Memory B cell (primary cell): ENCODE data around the gene DMXL2.
"Not testable (repeated sequence)": the region's sequence is repeated elsewhere in the genome, so short reads cannot be mapped to it uniquely, and the experiment has no call there.

ENCODE experiments used
- ATAC-seq: fragments of 150-1000 bp; cut with Tn5 transposase; 2 replicates; pipeline ENCODE4 v1.10.0; 2021; ENCODE audit warnings: low read depth, mild to moderate bottlenecking, moderate library complexity
- DNase-seq, 2 donors: peaks; one replicate each; pipeline ENCODE4 v3.0.0; 2022; ENCODE audit warnings: low spot score in 2 of 2
- H3K27ac Mint-ChIP-seq: one replicate; pipeline ENCODE4 v1.8.0; 2022; ENCODE audit warnings: mild to moderate bottlenecking, moderate library complexity, mixed read lengths
- H3K27me3 Mint-ChIP-seq: one replicate; pipeline ENCODE4 v1.8.0; 2022; ENCODE audit warnings: mixed read lengths
- H3K36me3 Mint-ChIP-seq: one replicate; pipeline ENCODE4 v1.8.0; 2022; ENCODE audit warnings: mild to moderate bottlenecking, mixed read lengths
- H3K4me1 Mint-ChIP-seq: one replicate; pipeline ENCODE4 v1.8.0; 2022; ENCODE audit warnings: mixed read lengths
- H3K4me3 Mint-ChIP-seq: one replicate; pipeline ENCODE4 v1.8.0; 2022; ENCODE audit warnings: mild to moderate bottlenecking, moderate library complexity, mixed read lengths
- H3K9me3 Mint-ChIP-seq: one replicate; pipeline ENCODE4 v1.8.0; 2022; ENCODE audit warnings: mixed read lengths

Gene DMXL2

GRCh38 chr15:51576911-51577500, 45.6 kb downstream of the DMXL2 start:
- no peak overlapping the region for H3K4me3 Mint-ChIP-seq
- DNase-seq (no peak), ATAC-seq (no peak)
- H3K9me3 Mint-ChIP-seq, result peaks cover 3% of the 10 kb centered on the region
- H3K27ac Mint-ChIP-seq, result no peak overlapping the region
- no peaks in the 10 kb centered on the region for H3K36me3 Mint-ChIP-seq
- H3K27me3 Mint-ChIP-seq, result no peaks in the 10 kb centered on the region
- H3K4me1 Mint-ChIP-seq, result no peaks in the 10 kb centered on the region

DNA sequence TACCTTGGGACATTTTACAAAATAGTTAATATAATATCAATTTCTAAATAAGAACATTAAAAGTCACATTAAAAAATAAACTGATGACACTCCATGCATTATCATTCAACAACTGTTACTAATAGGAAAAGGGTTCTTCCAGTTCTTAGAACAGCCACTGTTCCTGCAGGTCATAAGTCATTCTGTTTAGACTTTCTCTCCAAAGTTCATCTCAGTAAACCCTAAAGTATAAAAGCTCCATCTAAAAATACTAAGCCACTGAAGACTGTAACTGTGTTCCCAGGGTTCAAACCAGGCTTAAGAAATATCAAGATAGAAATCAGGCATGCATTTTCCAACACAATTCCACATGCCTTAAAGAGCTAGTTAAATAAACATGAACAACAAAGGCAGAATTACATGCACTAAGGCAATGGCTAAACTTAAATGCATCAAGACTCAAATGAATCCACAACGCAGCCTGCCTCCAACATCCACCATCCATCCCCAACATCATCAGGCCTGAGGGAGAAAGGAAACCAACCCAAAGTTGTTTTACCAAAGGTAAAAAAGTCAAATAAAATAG, 46.2 kb downstream of the DMXL2 start:
- peaks cover 1% of the 10 kb centered on the region for H3K36me3 Mint-ChIP-seq
- no peaks in the 10 kb centered on the region for H3K27me3 Mint-ChIP-seq
- H3K27ac Mint-ChIP-seq, result no peak overlapping the region
- H3K4me3 Mint-ChIP-seq, result no peak overlapping the region
- DNase-seq (no peak), ATAC-seq (no peak)
- H3K4me1 Mint-ChIP-seq, result no peaks in the 10 kb centered on the region
- H3K9me3 Mint-ChIP-seq, result peaks cover 3% of the 10 kb centered on the region

GRCh38 chr15:51575775-51576174, 46.8 kb downstream of the DMXL2 start:
- DNase-seq (no peak), ATAC-seq (no peak)
- Mint-ChIP-seq H3K4me3 (no peak overlapping the region), H3K9me3 (peaks cover 1% of the 10 kb centered on the region), H3K36me3 (peaks cover 1% of the 10 kb centered on the region), H3K4me1 (no peaks in the 10 kb centered on the region), H3K27ac (no peak overlapping the region), H3K27me3 (no peaks in the 10 kb centered on the region)

GRCh38 chr15:51573352-51573751, 49.2 kb downstream of the DMXL2 start:
- H3K27me3 Mint-ChIP-seq, H3K4me3 Mint-ChIP-seq, H3K4me1 Mint-ChIP-seq, H3K36me3 Mint-ChIP-seq, H3K9me3 Mint-ChIP-seq, DNase-seq, ATAC-seq, H3K27ac Mint-ChIP-seq: not testable (repeated sequence)

- DNase-seq, result not testable (repeated sequence)
Observed at GRCh38 chr15:51568939-51569784, 53.4 kb downstream of the DMXL2 start.

GRCh38 chr15:51561271-51561670, 61.3 kb downstream of the DMXL2 start:
- no peaks in the 10 kb centered on the region for H3K9me3 Mint-ChIP-seq
- no peaks in the 10 kb centered on the region for H3K27me3 Mint-ChIP-seq
- no peaks in the 10 kb centered on the region for H3K36me3 Mint-ChIP-seq
- DNase-seq (no peak), ATAC-seq (no peak)
- H3K27ac Mint-ChIP-seq, result no peak overlapping the region
- no peak overlapping the region for H3K4me3 Mint-ChIP-seq
- H3K4me1 Mint-ChIP-seq, result no peaks in the 10 kb centered on the region

More at GRCh38 chr15:51568939-51569784, 53.4 kb downstream of the DMXL2 start:
- H3K9me3 Mint-ChIP-seq, H3K36me3 Mint-ChIP-seq, H3K27ac Mint-ChIP-seq, H3K4me3 Mint-ChIP-seq, H3K27me3 Mint-ChIP-seq, H3K4me1 Mint-ChIP-seq, ATAC-seq: not testable (repeated sequence)

GRCh38 chr15:51558876-51559275, 63.7 kb downstream of the DMXL2 start:
- Mint-ChIP-seq H3K36me3 (no peaks in the 10 kb centered on the region), H3K4me1 (no peaks in the 10 kb centered on the region), H3K4me3 (no peak overlapping the region), H3K27ac (no peak overlapping the region), H3K27me3 (no peaks in the 10 kb centered on the region), H3K9me3 (no peaks in the 10 kb centered on the region)
- DNase-seq (no peak), ATAC-seq (no peak)

DNA sequence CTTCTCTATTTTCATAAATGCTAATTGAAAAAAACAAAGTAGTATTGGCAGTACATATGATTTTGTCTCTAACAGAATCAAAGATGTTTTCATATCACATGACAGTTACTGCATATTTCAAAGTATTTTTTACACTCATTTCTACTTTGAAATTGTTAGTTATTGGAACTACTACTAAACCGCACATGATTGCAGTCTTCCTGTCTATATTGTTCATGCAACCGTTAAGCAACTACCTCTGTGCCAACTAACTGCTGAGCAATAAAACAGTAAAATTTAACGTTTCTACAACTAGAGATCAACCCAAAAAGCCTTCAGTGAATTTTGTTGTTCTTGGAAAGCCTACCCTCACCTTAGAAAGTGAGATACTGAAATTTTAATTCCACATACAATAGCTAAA, 64.2 kb downstream of the DMXL2 start:
- no peaks in the 10 kb centered on the region for H3K27me3 Mint-ChIP-seq
- no peak overlapping the region for H3K4me3 Mint-ChIP-seq
- H3K27ac Mint-ChIP-seq, result no peak overlapping the region
- no peaks in the 10 kb centered on the region for H3K9me3 Mint-ChIP-seq
- H3K36me3 Mint-ChIP-seq, result no peaks in the 10 kb centered on the region
- ATAC-seq (no peak), DNase-seq (no peak)
- no peaks in the 10 kb centered on the region for H3K4me1 Mint-ChIP-seq

- Mint-ChIP-seq H3K4me1 (no peaks in the 10 kb centered on the region), H3K4me3 (no peak overlapping the region), H3K27ac (no peak overlapping the region), H3K36me3 (no peaks in the 10 kb centered on the region), H3K27me3 (peaks cover 3% of the 10 kb centered on the region), H3K9me3 (no peaks in the 10 kb centered on the region)
- ATAC-seq (no peak), DNase-seq (no peak)
Observed at GRCh38 chr15:51550841-51551240, 71.7 kb downstream of the DMXL2 start.

DNA sequence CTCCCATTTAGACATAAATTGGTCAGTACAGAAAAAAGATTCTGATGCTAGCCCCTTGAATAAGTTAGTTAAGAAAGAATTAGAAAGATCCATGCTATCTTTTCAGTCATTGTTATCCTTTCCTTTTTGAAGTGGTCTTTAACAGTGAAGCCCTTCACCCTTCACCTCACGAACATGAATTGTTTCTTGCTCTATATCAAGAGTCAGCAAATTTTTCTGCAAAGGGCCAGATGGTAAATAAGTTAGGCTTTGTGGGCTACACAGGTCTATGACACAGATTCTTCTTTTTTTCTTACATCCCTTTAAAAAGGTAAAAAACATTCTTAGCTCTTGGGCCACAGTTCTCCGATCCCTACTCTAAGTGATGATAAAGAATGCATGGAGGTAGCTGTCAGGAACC, 74.9 kb downstream of the DMXL2 start:
- Mint-ChIP-seq H3K27ac (no peak overlapping the region), H3K4me1 (no peaks in the 10 kb centered on the region), H3K36me3 (no peaks in the 10 kb centered on the region), H3K27me3 (peaks cover 3% of the 10 kb centered on the region), H3K9me3 (no peaks in the 10 kb centered on the region), H3K4me3 (no peak overlapping the region)
- no peak for ATAC-seq
- DNase-seq, result no peak

- no peaks in the 10 kb centered on the region for H3K36me3 Mint-ChIP-seq
- no peak for ATAC-seq
- H3K27me3 Mint-ChIP-seq, result no peaks in the 10 kb centered on the region
- no peak for DNase-seq
- H3K9me3 Mint-ChIP-seq, result no peaks in the 10 kb centered on the region
- H3K4me1 Mint-ChIP-seq, result no peaks in the 10 kb centered on the region
- no peak overlapping the region for H3K27ac Mint-ChIP-seq
- H3K4me3 Mint-ChIP-seq, result no peak overlapping the region
Observed at GRCh38 chr15:51536965-51537574, 85.5 kb downstream of the DMXL2 start.

DNA sequence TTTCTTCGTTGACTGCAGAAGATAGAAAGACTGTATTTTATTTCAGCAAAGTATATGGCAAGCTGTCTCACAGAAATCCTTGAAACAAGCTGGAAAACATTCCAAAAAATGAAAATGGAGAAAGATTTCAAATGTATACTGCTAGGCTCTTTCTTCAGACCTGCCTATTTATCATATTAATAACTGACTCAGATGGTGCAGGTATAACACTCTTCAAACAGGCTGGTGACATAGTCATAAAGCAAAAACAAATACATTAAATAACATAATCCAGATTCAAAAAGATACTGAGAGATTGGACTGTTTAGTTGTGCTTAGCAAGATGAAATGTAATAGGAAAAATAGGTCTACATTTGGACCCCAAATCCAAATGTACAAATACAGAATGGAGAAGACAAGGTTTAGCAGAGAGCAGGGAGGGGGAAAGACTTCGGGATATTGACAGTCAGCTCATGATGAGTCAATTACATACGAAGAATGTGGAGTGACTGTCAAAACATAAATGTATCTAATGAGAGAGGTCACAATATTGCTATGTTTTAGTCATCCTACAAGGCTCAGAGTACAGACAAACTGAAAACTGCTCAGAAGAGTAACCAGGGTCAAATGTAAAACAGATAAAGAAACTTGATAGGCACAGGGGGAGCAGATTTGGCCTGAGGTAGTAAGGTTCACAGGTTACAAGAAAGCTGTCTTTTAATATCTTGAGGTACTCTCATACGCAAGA, 88.7 kb downstream of the DMXL2 start:
- peaks cover 2% of the 10 kb centered on the region for H3K27me3 Mint-ChIP-seq
- no peaks in the 10 kb centered on the region for H3K4me1 Mint-ChIP-seq
- H3K9me3 Mint-ChIP-seq, result peaks cover 5% of the 10 kb centered on the region
- no peak overlapping the region for H3K27ac Mint-ChIP-seq
- ATAC-seq (no peak), DNase-seq (no peak)
- H3K4me3 Mint-ChIP-seq, result no peak overlapping the region
- H3K36me3 Mint-ChIP-seq, result peaks cover 9% of the 10 kb centered on the region

GRCh38 chr15:51526955-51527354, 95.6 kb downstream of the DMXL2 start:
- Mint-ChIP-seq H3K4me3 (no peak overlapping the region), H3K36me3 (peaks cover 25% of the 10 kb centered on the region), H3K4me1 (no peaks in the 10 kb centered on the region), H3K27ac (no peak overlapping the region), H3K27me3 (peaks cover 2% of the 10 kb centered on the region), H3K9me3 (peaks cover 15% of the 10 kb centered on the region)
- DNase-seq (no peak), ATAC-seq (no peak)

- Mint-ChIP-seq H3K9me3 (peaks cover 11% of the 10 kb centered on the region), H3K27me3 (no peaks in the 10 kb centered on the region), H3K4me1 (no peaks in the 10 kb centered on the region), H3K36me3 (peaks cover 17% of the 10 kb centered on the region), H3K4me3 (no peak overlapping the region), H3K27ac (no peak overlapping the region)
- DNase-seq (no peak), ATAC-seq (no peak)
Observed at GRCh38 chr15:51524376-51524775, 98.2 kb downstream of the DMXL2 start.
